Skeletal muscle tissue (tissue), 4 donors: ENCODE measurements around the gene ARHGEF16. TPM values are rescaled to one million over a fixed set of nuclear protein-coding genes. Genes with fewer than 3 reads are reported as not detected.

ENCODE experiments used
- H3K27ac ChIP-seq: one replicate; pipeline ENCODE4 v1.7.0; 2013; ENCODE audit warnings: mild to moderate bottlenecking, low read depth, low read length, inconsistent platforms
- H3K27me3 ChIP-seq, 3 donors: one replicate each; pipeline ENCODE4 v1.7.0; 2013; ENCODE audit warnings: low read length in 3 of 3; ENCODE audit not compliant: control insufficient read depth in 3 of 3, insufficient read depth in 3 of 3
- H3K36me3 ChIP-seq, 3 donors: one replicate each; pipeline ENCODE4 v1.7.0; 2013; ENCODE audit warnings: low read length in 3 of 3; ENCODE audit not compliant: control insufficient read depth in 3 of 3, insufficient read depth in 3 of 3
- H3K4me1 ChIP-seq, 3 donors: one replicate each; pipeline ENCODE4 v1.7.0; 2013; ENCODE audit warnings: low read length in 3 of 3, mild to moderate bottlenecking in 3 of 3; ENCODE audit not compliant: control insufficient read depth in 3 of 3, insufficient read depth in 3 of 3
- H3K4me3 ChIP-seq, 3 donors: one replicate each; pipeline ENCODE4 v1.7.0; 2013; ENCODE audit warnings: low read length in 3 of 3
- H3K9ac ChIP-seq, 3 donors: one replicate each; pipeline ENCODE4 v1.7.0; 2013; ENCODE audit warnings: low read length in 3 of 3, mild to moderate bottlenecking in 3 of 3, moderate library complexity in 2 of 3, low read depth in 1 of 3
- H3K9me3 ChIP-seq, 3 donors: one replicate each; pipeline ENCODE4 v1.7.0; 2013; ENCODE audit warnings: low read length in 3 of 3; ENCODE audit not compliant: control insufficient read depth in 3 of 3
- total RNA-seq: library from RNA; depleted of rRNA; stranded (reverse); fragments of >200 nt; gene quantifications from one replicate; pipeline ENCODE4 v1.2.3, GENCODE V29; 2014
- donor health status: Osteomylitis.

Gene ARHGEF16
- total RNA-seq, 1 donor from 2014 or later, result 0.52 TPM

DNA sequence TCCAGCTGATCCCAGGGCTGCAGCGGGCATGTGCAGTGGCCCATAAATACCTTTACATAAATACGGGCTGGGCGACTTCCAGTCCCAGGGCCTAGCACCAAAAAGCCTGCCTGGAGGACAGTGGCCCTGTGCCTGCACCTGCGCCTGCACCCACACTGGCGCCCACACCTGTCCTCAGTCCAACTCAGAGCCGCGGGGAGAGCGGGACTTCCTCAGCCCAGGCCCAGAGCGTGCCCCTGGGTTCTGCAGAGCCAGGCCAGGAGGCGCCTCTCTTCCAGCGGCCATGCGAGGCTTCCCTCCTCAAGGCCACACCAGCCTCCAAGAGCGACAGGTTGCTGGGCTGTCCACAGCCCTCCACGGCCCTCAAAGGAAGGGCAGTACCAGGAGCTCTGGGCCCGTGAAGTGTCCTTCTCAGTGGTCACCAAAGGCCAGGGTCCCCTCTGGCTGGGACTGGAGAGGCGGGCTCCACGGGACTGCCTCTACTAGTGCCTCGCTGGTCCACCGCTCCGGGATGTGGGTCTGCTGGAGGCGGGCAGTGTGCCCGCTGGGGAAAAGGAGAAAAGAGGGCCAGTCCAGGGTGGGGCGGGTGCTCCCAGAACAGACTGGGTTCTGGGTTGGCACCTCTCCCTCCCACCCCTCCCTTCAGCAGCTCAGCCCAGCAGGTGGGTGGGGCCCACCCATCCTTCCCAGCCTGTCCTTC, 35.7 kb downstream of the ARHGEF16 start:
- Histone ChIP-seq H3K27ac (no peak overlapping the region), H3K4me3 (no peak overlapping the region), H3K9me3 (peaks cover 0 to 3% (median 0%) of the 10 kb centered on the region in 3 donors), H3K36me3 (no peaks in the 10 kb centered on the region), H3K27me3 (peaks cover 0 to 3% (median 0%) of the 10 kb centered on the region in 3 donors), H3K4me1 (peaks cover 0 to 6% (median 0%) of the 10 kb centered on the region in 3 donors), H3K9ac (no peak overlapping the region)

DNA sequence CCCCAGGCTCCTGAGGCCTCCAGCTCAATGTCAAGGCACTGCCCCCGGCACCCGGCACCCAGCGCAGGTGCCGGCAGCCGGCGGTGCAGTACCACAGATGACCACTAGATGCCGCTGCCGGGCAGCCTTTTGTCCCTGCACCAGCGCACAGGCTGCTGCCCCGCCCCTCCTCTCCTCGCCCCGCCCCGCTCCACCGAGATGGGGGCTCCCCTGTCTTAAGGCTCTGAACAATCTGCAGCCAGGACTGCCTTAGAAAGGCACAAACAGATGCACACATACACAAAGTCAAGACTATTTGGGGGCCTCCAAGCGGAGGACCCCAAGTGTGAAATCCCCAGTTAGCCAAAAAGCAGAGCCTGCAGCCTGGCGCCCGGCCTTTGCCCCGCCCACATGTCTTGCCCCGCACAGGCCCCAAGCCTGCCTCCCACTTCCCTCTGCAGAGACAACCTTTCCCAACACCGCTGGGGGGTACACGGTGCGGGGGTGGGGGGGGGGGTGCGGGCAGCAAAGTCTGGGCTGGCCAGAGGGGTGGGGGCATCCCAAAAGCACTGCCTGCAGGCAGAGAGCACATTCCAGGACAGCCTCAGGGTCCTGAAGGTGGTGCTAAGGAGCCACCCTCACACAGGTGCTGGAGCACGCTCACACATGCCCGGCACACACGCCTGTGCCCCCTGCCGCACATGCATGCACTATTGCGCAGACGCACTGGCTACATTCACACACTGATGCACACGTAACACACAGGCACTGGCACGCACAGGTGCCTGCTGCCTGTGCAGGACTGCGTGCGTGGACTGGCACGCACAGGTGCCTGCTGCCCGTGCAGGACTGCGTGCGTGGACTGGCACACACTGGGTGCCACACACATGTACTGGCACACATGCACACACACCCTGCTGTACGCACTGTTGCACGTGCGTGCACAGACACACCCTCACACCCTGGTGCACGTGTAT, 37.1 kb downstream of the ARHGEF16 start:
- H3K36me3 ChIP-seq, result no peaks in the 10 kb centered on the region
- H3K4me3 ChIP-seq, result no peak overlapping the region
- H3K4me1 ChIP-seq, result peaks cover 0 to 8% (median 6%) of the 10 kb centered on the region in 3 donors
- peaks cover 0 to 3% (median 0%) of the 10 kb centered on the region in 3 donors for H3K27me3 ChIP-seq
- no peak overlapping the region for H3K9ac ChIP-seq
- H3K9me3 ChIP-seq, result peaks cover 0 to 3% (median 0%) of the 10 kb centered on the region in 3 donors
- no peak overlapping the region for H3K27ac ChIP-seq

DNA sequence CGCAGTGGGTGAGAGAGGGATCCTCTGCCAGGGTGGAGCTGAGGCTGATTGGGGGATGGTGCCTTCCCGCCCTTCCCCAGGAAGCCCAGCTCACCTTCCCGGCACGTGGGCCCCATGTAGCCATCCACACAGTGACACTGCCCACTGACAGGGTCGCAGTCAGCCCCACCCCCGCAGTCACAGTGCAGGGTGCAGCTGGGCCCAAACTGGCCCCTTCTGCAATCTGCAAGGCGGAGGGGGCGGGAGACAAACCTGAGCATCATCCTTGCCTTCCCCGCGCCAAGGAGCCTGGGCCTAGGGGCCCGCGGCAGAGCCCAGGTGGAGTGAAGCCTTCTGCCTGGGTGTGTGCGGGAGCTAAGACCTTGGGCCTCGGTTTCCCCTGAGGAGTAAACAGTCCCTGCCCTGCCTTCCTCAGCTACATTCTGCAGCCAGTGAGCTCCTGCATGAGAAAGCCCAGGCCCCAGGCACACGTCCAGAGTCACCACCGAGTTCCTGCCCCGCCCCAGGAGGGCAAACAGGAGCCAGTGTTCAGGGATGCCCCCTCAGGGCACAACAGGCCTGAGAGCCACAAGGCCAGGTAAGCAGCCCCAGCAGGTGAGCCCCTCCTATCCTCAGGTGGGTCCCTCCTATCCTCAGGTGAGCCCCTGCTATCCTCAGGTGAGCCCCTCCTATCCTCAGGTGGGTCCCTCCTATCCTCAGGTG, 38.2 kb downstream of the ARHGEF16 start:
- H3K4me3 ChIP-seq, result no peak overlapping the region
- peaks cover 0 to 3% (median 0%) of the 10 kb centered on the region in 3 donors for H3K9me3 ChIP-seq
- peaks cover 0 to 8% (median 6%) of the 10 kb centered on the region in 3 donors for H3K4me1 ChIP-seq
- H3K27ac ChIP-seq, result no peak overlapping the region
- no peaks in the 10 kb centered on the region for H3K36me3 ChIP-seq
- no peak overlapping the region for H3K9ac ChIP-seq
- peaks cover 0 to 3% (median 0%) of the 10 kb centered on the region in 3 donors for H3K27me3 ChIP-seq

DNA sequence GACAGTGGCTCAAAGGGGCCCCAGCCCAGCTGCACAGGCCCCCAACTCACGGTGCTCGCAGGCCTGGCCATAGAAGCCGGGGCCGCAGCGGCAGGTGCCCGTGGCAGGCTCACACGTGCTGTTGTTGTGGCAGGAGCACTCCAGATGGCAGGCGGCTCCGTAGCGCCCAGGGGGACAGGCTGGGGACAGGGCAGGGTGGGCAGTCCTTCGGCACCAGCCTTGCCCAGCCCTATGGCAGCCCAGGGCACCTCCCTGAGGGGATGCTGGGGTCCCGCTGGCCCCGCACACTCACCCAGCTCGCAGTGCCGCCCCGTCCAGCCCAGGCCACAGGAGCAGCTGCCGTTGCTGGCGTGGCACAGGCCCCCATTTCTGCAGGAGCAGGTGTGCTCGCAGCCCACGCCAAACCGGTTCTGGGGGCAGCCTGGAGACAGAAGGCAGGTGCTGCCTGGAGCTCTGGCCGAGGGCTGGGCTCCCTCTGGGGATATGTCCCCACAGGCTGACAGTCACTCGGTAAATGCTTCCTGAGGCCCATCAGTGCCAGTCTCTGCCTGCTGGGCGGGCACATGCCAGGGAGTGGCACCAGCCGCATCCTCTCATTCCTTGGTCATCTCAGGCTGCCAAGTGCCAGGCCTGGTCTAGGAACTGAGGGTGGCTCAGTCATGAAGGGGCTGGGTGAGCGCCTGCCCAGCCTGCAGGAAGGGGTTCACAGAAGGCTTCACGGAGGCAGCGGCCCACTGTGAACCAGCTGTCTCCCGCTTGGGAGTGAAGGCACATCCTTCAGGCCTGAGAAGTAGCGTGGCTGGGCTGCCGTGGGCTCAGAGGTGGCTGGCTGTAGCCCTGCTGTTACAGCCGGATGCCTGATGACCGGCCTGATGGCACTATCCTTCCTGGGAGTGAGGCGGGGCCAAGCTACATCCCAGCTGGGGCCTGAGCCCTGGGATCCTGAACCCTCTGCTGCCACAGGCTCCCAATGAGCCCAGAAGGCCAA, 40.1 kb downstream of the ARHGEF16 start:
- Histone ChIP-seq H3K9me3 (no peaks in the 10 kb centered on the region), H3K36me3 (no peaks in the 10 kb centered on the region), H3K4me3 (no peak overlapping the region), H3K27ac (no peak overlapping the region), H3K4me1 (peaks cover 0 to 8% (median 6%) of the 10 kb centered on the region in 3 donors), H3K27me3 (peaks cover 0 to 3% (median 0%) of the 10 kb centered on the region in 3 donors), H3K9ac (no peak overlapping the region)

DNA sequence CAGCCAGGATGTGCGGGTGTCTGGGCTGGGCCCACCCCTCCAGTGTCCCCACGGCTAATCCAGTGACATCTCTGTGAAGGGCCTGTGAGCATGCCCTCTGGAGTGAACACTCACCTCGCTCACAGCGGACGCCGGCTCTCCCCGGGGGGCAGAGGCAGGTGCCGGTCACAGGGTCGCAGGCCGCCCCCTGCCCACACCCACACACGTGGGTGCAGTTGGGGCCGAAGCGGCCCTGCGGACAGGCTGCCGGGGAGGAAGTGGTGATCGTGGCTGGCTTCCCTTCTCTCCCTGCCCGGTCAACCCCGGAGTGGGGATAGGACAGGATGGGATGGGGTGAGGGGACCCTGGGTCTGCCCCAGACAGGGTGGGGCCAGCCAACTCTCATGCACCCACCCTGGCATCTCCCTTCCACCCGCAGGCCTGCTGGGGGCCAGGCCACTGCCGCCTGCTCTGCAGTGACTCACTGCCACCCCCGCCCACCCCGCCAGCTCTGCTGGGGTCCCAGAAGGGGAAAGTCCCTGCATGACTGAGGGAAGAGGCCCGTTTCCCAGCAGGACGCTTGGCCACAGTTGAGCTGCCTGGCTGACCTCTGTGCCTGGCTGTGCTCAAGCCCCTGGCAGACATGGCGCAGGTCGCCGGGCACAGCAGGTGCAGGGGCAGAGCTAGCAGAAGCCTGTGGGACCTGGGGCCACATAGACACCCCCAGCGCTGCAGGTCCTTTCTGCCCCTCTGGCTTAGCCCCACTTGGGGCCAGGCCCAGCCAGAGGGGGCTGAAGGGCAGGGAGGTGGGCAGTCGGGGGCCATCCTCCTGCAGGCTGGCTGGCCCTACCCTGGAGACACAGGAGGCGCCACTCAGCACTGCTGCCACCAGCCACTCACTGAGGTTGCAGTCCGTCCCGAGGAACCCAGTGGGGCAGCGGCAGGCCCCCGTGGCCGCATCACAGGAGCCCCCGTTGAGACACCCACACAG, 41.6 kb downstream of the ARHGEF16 start:
- H3K4me3 ChIP-seq, result no peak overlapping the region
- H3K4me1 ChIP-seq, result peaks cover 0 to 11% (median 8%) of the 10 kb centered on the region in 3 donors
- H3K36me3 ChIP-seq, result no peaks in the 10 kb centered on the region
- H3K9ac ChIP-seq, result no peak overlapping the region
- no peak overlapping the region for H3K27ac ChIP-seq
- H3K27me3 ChIP-seq, result peaks cover 0 to 3% (median 0%) of the 10 kb centered on the region in 3 donors
- H3K9me3 ChIP-seq, result no peaks in the 10 kb centered on the region

DNA sequence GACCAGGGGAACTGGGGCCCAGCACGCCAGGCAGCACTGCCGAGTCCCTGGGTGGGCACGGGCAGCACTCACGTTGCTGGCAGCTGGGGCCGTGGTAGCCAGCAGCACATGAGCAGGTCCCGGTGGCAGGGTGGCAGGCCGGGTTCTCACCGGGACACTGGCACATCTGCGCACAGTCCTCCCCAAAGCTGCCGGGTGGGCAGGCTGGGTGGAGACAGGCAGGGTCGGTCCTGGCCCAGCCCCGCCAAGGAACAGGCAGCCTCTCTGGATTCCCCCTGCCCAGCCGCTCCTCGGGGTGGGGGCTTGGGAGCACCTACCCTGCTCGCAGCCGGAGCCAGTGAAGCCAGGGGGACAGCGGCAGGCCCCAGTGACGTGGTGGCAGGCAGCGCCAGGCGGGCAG, 42.5 kb downstream of the ARHGEF16 start:
- Histone ChIP-seq H3K27ac (no peak overlapping the region), H3K4me3 (no peak overlapping the region), H3K4me1 (peaks cover 0 to 16% (median 7%) of the 10 kb centered on the region in 3 donors), H3K27me3 (peaks cover 0 to 2% (median 0%) of the 10 kb centered on the region in 3 donors), H3K9me3 (no peaks in the 10 kb centered on the region), H3K36me3 (no peaks in the 10 kb centered on the region), H3K9ac (no peak overlapping the region)

DNA sequence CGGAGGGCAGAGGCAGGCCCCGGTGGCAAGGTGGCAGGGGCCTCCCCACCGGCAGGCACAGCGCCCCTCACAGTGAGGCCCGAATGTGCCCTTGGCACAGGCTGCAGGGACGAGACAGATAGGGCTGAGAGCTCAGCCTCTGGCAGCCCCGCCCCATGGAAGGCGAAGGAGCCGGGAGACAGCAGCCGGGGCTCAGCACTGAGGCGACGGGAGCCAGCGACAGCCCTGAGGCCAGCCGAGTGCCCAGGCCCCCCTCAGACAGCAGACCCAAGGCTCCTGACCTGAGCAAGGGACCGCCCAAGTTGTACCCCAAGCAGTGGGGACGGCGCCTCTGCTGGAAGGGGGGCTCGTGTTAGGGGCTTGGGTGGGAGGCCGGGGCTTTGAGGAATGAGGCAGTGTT, 43.1 kb downstream of the ARHGEF16 start:
- Histone ChIP-seq H3K9ac (no peak overlapping the region), H3K9me3 (no peaks in the 10 kb centered on the region), H3K27me3 (no peaks in the 10 kb centered on the region), H3K36me3 (no peaks in the 10 kb centered on the region), H3K4me1 (peaks cover 0 to 17% (median 2%) of the 10 kb centered on the region in 3 donors), H3K4me3 (no peak overlapping the region), H3K27ac (no peak overlapping the region)

DNA sequence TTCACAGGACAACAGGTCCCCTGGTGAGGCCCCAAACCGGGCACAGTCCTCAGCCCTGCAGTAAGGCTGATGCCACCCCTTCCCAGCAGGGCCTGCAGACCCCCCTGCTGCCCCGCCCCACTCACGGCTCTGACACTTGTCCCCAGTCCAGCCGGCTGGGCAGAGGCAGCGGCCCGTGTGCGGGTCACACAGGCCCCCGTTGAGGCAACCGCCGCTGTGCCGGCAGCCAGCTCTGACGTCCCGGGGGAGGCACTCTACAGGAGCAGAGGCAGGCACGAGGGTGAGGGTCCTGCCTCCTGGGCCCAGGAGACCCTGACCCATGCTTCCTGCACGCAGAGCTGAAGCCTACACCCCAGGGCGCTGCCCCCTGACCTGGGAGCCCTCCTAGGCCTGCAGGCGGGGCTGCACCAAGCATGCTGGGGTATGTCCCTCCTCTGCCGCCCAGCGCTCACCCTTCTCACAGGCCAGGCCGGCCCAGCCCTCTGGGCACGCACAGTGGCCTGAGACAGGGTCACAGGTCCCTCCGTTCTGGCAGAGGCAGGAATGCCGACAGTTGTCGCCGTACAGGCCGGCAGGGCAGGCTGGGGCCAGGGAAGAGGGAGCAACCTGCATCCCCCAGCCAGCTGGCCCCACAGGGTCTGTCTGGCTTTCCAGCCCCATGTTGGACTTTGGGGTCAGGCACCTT, 43.9 kb downstream of the ARHGEF16 start:
- Histone ChIP-seq H3K27ac (no peak overlapping the region), H3K9ac (no peak overlapping the region), H3K27me3 (no peaks in the 10 kb centered on the region), H3K4me3 (no peak overlapping the region), H3K36me3 (no peaks in the 10 kb centered on the region), H3K9me3 (no peaks in the 10 kb centered on the region), H3K4me1 (peaks cover 3 to 25% (median 11%) of the 10 kb centered on the region in 3 donors)
